ENCODE results near the gene MVB12B. TPM values are rescaled to one million over a fixed set of nuclear protein-coding genes. Genes with fewer than 3 reads are reported as not detected.

The MVB12B gene
- total RNA-seq, 1 donor, result 9.4 TPM

DNA sequence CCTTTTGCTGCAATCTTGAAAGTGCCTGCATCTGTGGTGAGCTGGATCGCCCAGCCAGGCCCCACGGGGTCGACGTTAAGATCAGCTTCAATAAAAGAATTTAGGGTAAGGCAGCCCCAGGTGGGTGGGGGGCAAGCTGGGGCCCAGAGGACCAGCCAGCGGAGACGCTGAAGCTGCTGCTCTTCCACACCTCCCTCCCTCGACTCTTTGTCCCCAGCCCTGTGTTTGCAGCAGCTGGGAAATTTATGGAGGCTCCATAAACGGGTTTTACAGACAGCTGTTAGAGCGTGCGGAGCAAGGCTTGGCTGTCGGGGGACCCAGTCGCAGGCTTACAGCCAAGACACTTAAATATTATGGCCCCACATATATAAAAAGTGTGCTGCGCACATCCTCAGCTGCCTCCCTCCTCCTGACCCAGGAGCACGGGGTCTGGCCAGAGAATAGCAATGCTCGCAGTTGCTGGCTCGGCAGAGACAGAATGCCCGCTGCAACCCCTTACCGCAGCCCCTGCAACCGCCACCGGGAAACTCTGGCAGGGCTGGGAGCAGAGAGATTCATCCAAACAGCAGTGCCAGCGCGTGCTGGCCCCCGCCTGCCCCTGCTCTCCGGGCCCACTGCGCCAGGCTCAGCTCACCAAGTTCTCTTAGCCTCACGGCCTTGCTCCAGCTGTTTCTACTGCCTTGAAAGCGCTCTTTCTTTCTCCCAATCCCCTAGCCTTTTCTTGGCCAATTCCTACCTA, 28.4 kb upstream of the MVB12B start:
- Histone ChIP-seq H3K9me3 (ENCODE audit: low read depth, low read length) (no peaks in the 10 kb centered on the region), H3K27me3 (ENCODE audit: insufficient read depth, low read length) (no peaks in the 10 kb centered on the region), H3K4me3 (ENCODE audit: low read length) (no peak overlapping the region), H3K4me1 (ENCODE audit: insufficient read depth, low read length) (no peaks in the 10 kb centered on the region)

DNA sequence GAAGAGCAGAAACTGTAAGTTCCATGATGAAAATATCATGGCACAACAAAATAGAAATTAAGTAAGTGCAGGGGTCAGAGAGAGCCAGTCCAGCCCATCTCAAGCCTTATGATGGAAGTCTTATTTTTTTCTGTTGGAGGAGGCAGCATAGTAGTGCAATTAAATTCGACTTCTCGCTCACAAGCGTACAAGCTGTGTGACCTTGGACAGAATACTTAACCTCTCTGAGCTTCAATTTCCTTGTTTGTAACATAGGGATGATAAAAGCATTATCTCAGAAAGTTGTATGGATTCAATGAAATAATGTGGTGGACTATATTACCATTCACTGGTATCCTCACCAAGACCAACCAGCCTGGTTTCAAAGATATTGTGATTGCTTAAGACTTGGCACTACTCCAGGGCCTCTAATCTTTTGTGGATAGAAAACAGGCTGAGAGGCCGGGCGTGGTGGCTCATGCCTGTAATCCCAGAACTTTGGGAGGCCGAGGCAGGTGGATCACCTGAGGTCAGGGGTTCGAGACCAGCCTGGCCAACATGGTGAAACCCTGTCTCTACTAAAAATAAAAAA, 26.8 kb upstream of the MVB12B start:
- Histone ChIP-seq H3K4me3 (ENCODE audit: low read length) (no peak overlapping the region), H3K4me1 (ENCODE audit: insufficient read depth, low read length) (no peaks in the 10 kb centered on the region), H3K27me3 (ENCODE audit: insufficient read depth, low read length) (no peaks in the 10 kb centered on the region), H3K9me3 (ENCODE audit: low read depth, low read length) (no peaks in the 10 kb centered on the region)

GRCh38 chr9:126301196-126301595, 25.4 kb upstream of the MVB12B start:
- Histone ChIP-seq H3K27me3 (ENCODE audit: insufficient read depth, low read length) (no peaks in the 10 kb centered on the region), H3K4me3 (ENCODE audit: low read length) (no peak overlapping the region), H3K9me3 (ENCODE audit: low read depth, low read length) (no peaks in the 10 kb centered on the region), H3K4me1 (ENCODE audit: insufficient read depth, low read length) (no peaks in the 10 kb centered on the region)

GRCh38 chr9:126301985-126302603, 24.5 kb upstream of the MVB12B start:
- Histone ChIP-seq H3K4me1 (ENCODE audit: insufficient read depth, low read length) (no peaks in the 10 kb centered on the region), H3K4me3 (ENCODE audit: low read length) (no peak overlapping the region)

DNA sequence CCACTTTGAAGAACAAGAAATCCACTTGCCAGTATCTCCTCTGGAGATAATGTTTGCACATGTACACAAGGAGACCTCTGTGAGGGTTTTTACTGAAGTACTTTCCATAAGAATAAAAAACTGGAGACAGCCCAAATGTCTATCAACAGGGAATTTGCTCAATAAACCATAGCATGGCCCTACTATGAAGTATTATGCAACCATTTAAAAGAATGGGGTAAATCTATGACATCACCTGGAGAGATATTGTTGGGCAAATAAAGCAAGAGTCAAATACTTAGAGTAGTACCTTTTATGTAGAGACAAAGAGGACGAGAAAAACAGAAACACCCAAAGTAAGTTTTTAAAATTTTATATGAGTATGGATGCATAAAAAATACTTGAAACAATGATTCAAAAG, 23.9 kb upstream of the MVB12B start:
- Histone ChIP-seq H3K27me3 (ENCODE audit: insufficient read depth, low read length) (no peaks in the 10 kb centered on the region), H3K9me3 (ENCODE audit: low read depth, low read length) (no peaks in the 10 kb centered on the region), H3K4me3 (ENCODE audit: low read length) (no peak overlapping the region), H3K4me1 (ENCODE audit: insufficient read depth, low read length) (no peaks in the 10 kb centered on the region)

More at GRCh38 chr9:126301985-126302603, 24.5 kb upstream of the MVB12B start:
- Histone ChIP-seq H3K27me3 (ENCODE audit: insufficient read depth, low read length) (no peaks in the 10 kb centered on the region), H3K9me3 (ENCODE audit: low read depth, low read length) (no peaks in the 10 kb centered on the region)

DNA sequence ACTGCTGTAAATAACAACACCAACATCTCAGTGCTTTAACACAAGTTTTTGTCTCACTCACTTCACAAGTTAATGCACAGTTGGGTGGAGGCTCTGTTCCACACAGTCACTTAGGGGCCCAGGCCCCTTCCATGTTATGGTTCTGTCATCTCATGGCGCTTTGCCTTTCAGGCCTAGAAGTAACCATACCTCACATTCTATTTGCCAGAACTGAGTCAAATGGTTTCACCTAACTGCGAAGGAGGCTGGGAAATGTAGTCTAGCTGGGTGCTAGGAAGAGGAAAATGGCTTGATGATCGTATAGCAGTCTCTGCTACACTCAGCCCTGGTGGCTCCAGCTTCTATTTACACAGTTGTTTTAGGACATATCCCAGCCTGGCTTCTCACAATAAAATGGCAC, 23.1 kb upstream of the MVB12B start:
- no peaks in the 10 kb centered on the region for H3K9me3 ChIP-seq (ENCODE audit: low read depth, low read length)
- H3K27me3 ChIP-seq (ENCODE audit: insufficient read depth, low read length), result no peaks in the 10 kb centered on the region
- no peaks in the 10 kb centered on the region for H3K4me1 ChIP-seq (ENCODE audit: insufficient read depth, low read length)
- H3K4me3 ChIP-seq (ENCODE audit: low read length), result no peak overlapping the region

DNA sequence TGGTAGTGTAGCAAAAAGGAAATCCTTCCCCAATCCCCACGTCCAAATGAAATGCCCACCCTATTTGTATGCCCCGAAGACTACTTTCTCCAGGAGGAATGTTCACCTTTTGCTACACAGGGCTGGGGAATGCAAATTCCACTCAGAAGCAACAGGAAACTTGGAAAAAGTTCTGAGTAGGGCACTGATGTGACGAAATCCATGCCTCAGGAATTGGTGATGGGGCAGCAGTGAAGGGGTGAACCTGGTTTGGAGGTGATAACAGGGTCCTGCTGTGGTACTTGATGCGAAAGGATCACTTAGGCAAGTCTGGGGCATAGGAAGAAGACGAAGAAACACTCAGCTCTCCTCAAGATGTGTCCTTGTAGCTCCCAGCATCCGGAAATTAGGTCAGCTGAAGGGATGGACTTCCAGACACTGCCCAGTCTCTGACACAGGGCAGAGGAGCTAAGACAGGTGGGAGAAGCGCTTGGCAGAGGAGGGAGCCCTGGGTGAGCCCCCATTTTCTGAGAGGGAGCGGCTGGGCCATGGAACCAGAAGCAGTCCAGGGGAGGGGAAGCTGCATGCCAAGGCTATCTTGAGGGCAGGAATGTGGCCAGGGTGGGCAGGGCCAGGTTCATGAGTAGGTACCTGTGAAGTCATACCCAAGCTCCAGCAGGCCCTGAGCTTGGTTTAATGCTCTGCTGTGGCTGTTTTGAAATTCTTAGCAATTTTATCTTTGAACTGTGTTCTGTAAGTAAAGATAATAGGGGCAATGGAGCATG, 22.2 kb upstream of the MVB12B start:
- no peaks in the 10 kb centered on the region for H3K9me3 ChIP-seq (ENCODE audit: low read depth, low read length)
- no peak overlapping the region for H3K4me3 ChIP-seq (ENCODE audit: low read length)
- no peaks in the 10 kb centered on the region for H3K27me3 ChIP-seq (ENCODE audit: insufficient read depth, low read length)
- H3K4me1 ChIP-seq (ENCODE audit: insufficient read depth, low read length), result no peaks in the 10 kb centered on the region

DNA sequence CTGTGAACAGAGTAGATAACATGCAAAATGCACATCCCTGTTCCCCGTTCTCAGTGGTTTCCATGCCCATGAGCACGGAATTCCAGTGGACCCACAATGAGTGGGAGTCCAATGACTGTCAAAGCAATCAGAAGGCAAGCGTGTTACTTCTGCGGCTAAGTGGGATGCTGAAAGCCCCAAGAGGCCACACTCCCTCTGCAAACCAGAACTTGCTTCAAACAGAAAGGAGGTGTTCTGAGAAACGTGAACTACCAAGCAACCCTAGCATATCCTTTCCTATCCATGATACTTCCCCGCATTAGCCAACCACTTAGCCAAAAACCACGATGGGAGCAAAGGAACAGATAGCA, 21.7 kb upstream of the MVB12B start:
- H3K27me3 ChIP-seq (ENCODE audit: insufficient read depth, low read length), result no peaks in the 10 kb centered on the region
- H3K9me3 ChIP-seq (ENCODE audit: low read depth, low read length), result no peaks in the 10 kb centered on the region
- peaks cover 5% of the 10 kb centered on the region for H3K4me1 ChIP-seq (ENCODE audit: insufficient read depth, low read length)
- no peak overlapping the region for H3K4me3 ChIP-seq (ENCODE audit: low read length)

DNA sequence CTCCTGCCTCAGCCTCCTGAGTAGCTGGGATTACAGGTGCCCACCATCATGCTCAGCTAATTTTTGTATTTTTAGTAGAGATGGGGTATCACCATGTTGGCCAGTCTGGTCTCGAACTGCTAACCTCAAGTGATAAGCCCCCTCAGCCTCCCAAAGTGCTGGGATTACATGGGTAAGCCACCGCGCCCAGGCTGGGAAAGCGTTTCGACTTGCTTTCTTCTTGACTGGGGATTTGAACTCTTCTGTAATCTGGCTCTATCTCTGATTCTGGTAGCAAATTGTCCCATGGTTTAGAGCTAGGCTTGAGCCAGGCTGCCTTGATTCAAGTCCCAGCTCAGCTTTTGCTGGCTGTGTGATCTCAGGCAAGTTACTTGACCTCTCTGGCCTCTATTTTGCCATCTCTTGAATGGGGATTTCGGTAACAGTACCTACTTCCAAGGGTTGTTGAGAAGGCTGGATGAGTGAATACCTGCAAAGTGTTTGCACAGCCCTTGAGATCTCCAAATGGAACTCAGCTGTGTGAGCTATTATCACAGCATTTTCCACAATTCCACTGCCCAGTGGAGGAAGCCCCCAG, 20.5 kb upstream of the MVB12B start:
- Histone ChIP-seq H3K27me3 (ENCODE audit: insufficient read depth, low read length) (no peaks in the 10 kb centered on the region), H3K9me3 (ENCODE audit: low read depth, low read length) (no peaks in the 10 kb centered on the region), H3K4me3 (ENCODE audit: low read length) (no peak overlapping the region), H3K4me1 (ENCODE audit: insufficient read depth, low read length) (peaks cover 6% of the 10 kb centered on the region)

- Histone ChIP-seq H3K27me3 (ENCODE audit: insufficient read depth, low read length) (no peaks in the 10 kb centered on the region), H3K4me1 (ENCODE audit: insufficient read depth, low read length) (peaks cover 6% of the 10 kb centered on the region), H3K4me3 (ENCODE audit: low read length) (no peak overlapping the region), H3K9me3 (ENCODE audit: low read depth, low read length) (no peaks in the 10 kb centered on the region)
Measured at GRCh38 chr9:126307322-126308061, 19.1 kb upstream of the MVB12B start.

- Histone ChIP-seq H3K27me3 (ENCODE audit: insufficient read depth, low read length) (no peaks in the 10 kb centered on the region), H3K9me3 (ENCODE audit: low read depth, low read length) (no peaks in the 10 kb centered on the region), H3K4me3 (ENCODE audit: low read length) (no peak overlapping the region), H3K4me1 (ENCODE audit: insufficient read depth, low read length) (peaks cover 6% of the 10 kb centered on the region)
Measured at GRCh38 chr9:126309427-126310189, 17.0 kb upstream of the MVB12B start.

DNA sequence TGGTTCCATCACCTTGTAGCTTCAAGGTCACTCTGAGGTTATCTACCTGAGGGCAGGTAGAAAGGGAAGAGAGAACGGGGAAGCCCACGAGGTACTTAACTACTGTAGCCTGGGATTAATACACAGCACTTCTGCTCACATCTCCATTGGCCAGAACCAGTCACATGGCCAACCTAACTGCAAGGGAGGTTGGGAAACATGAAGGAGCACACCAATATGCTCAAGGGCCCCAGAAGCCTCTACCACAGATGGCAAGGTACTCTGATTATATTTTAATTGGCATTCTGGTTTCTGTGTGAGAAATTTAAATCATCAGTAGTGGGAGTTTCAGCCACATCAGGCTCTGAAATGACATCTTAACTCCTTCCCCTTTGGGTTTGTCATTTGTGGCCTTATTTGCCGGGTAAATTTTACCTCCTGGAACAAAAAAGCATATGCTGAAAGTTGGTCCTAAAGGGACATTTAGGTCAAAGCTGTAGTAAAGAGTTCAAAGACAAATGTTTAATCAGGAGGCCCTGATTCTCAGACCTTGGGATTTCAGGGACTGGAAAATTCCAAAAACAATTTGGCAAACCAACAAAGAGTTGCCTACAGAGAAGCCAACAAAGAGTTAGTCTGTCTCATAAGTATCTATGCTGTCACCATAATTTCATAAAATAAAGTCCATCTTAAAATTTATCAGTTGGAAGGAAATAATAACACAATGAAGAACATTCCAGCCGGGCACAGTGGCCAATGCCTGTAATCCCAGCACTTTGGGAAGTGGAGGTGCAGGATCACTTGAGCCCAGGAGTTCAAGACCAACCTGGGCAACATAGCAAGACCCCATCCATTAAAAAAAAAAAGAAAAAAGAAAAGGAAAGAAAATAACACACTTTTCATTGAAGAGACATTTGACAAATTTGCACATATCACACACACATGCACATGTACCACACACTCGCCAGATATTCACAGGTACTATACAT, 13.8 kb upstream of the MVB12B start:
- H3K9me3 ChIP-seq (ENCODE audit: low read depth, low read length), result no peaks in the 10 kb centered on the region
- H3K4me3 ChIP-seq (ENCODE audit: low read length), result no peak overlapping the region
- no peaks in the 10 kb centered on the region for H3K27me3 ChIP-seq (ENCODE audit: insufficient read depth, low read length)
- H3K4me1 ChIP-seq (ENCODE audit: insufficient read depth, low read length), result peaks cover 6% of the 10 kb centered on the region

- no peak overlapping the region for H3K4me3 ChIP-seq (ENCODE audit: low read length)
- no peaks in the 10 kb centered on the region for H3K27me3 ChIP-seq (ENCODE audit: insufficient read depth, low read length)
- H3K9me3 ChIP-seq (ENCODE audit: low read depth, low read length), result no peaks in the 10 kb centered on the region
- no peaks in the 10 kb centered on the region for H3K4me1 ChIP-seq (ENCODE audit: insufficient read depth, low read length)
Measured at GRCh38 chr9:126316085-126316655, 10.5 kb upstream of the MVB12B start.
